Astrocyte of the cerebellum (primary cell): Measurements from ENCODE around the gene MED13L.

Experiments
- DNase-seq: peaks from one replicate; pipeline ENCODE4 v3.0.0-alpha.2; 2011; ENCODE audit warnings: low read depth
- H3K4me3 ChIP-seq: 2 replicates; pipeline ENCODE4 v1.5.1; 2011; ENCODE audit warnings: mild to moderate bottlenecking, low read depth, low read length, moderate library complexity
- CTCF ChIP-seq: IDR thresholded peaks from 2 replicates; pipeline ENCODE4 v1.5.1; 2012; ENCODE audit warnings: low read length, low read depth, moderate library complexity, mild to moderate bottlenecking; ENCODE audit errors: missing control alignments
- in situ Hi-C: cut with HindIII; loops from 2 replicates; pipeline ENCODE4 v1.10.0; 2017; ENCODE audit warnings: low sequenced_read_pairs

MED13L gene

GRCh38 chr12:115990241-115990640 lies 287.3 kb downstream of the MED13L start:
- in situ Hi-C loops, result no loop called here
- no peak for TF ChIP-seq CTCF

GRCh38 chr12:115988625-115989563 lies 288.6 kb downstream of the MED13L start:
- DNase-seq, result no peak
- in situ Hi-C loops, result loop anchor here (5.0 kb wide), 1 partner anchor 33 kb away; no protein-coding TSS in a partner anchor
- TF ChIP-seq CTCF, result no peak
- H3K4me3 ChIP-seq, result no peak overlapping the region

More at GRCh38 chr12:115990241-115990640, 287.3 kb downstream of the MED13L start:
- DNase-seq, result no peak
- H3K4me3 ChIP-seq, result no peak overlapping the region

GRCh38 chr12:115988212-115988611 lies 289.3 kb downstream of the MED13L start:
- H3K4me3 ChIP-seq, result no peak overlapping the region
- no peak for DNase-seq
- in situ Hi-C loops, result loop anchor here (5.0 kb wide), 1 partner anchor 34 kb away; no protein-coding TSS in a partner anchor
- no peak for TF ChIP-seq CTCF

GRCh38 chr12:115984616-115985015 lies 292.9 kb downstream of the MED13L start:
- in situ Hi-C loops, result loop anchor here (5.0 kb wide), 1 partner anchor 38 kb away; no protein-coding TSS in a partner anchor
- no peak overlapping the region for H3K4me3 ChIP-seq
- no peak for TF ChIP-seq CTCF
- no peak for DNase-seq

GRCh38 chr12:115983226-115983798 lies 294.2 kb downstream of the MED13L start:
- in situ Hi-C loops, result no loop called here
- TF ChIP-seq CTCF, result peak; percentile 13
- no peak for DNase-seq
- no peak overlapping the region for H3K4me3 ChIP-seq

- H3K4me3 ChIP-seq, result no peak overlapping the region
- no peak for TF ChIP-seq CTCF
- in situ Hi-C loops, result no loop called here
- no peak for DNase-seq
Observed at GRCh38 chr12:115980339-115980738, 297.2 kb downstream of the MED13L start.
